GM19438 (cell line): ENCODE measurements around the gene BEND7.
"Not testable (repeated sequence)": the region's sequence is repeated elsewhere in the genome, so short reads cannot be mapped to it uniquely, and the experiment has no call there.

ENCODE experiments used
- ATAC-seq: cut with Tn5 transposase; IDR thresholded peaks from one replicate; pipeline ENCODE4 v1.9.1; 2021; ENCODE audit warnings: low read depth; ENCODE audit not compliant: unreplicated experiment

BEND7 gene

GRCh38 chr10:13483951-13484350 lies 44.9 kb downstream of the BEND7 start:
- ATAC-seq, result no peak

- no peak for ATAC-seq
Observed at GRCh38 chr10:13483073-13483472, 45.7 kb downstream of the BEND7 start.

- no peak for ATAC-seq
Observed at GRCh38 chr10:13481690-13482089, 47.1 kb downstream of the BEND7 start.

GRCh38 chr10:13475124-13475523 lies 53.7 kb downstream of the BEND7 start:
- ATAC-seq, result no peak

GRCh38 chr10:13473986-13474385 lies 54.8 kb downstream of the BEND7 start:
- ATAC-seq, result no peak

GRCh38 chr10:13472359-13472758 lies 56.5 kb downstream of the BEND7 start:
- ATAC-seq, result no peak

GRCh38 chr10:13470270-13470669 lies 58.5 kb downstream of the BEND7 start:
- ATAC-seq, result no peak

- no peak for ATAC-seq
Observed at GRCh38 chr10:13462551-13462950, 66.3 kb downstream of the BEND7 start.

- no peak for ATAC-seq
Observed at GRCh38 chr10:13458687-13459012, 70.2 kb downstream of the BEND7 start.

- ATAC-seq, result no peak
Observed at GRCh38 chr10:13457958-13458686, 70.7 kb downstream of the BEND7 start.

GRCh38 chr10:13453896-13454295 lies 74.9 kb downstream of the BEND7 start:
- ATAC-seq, result no peak

- ATAC-seq, result no peak
Observed at GRCh38 chr10:13450069-13450468, 78.7 kb downstream of the BEND7 start.

GRCh38 chr10:13449296-13449695 lies 79.5 kb downstream of the BEND7 start:
- ATAC-seq, result no peak

GRCh38 chr10:13448216-13448615 lies 80.6 kb downstream of the BEND7 start:
- ATAC-seq, result no peak

GRCh38 chr10:13445656-13446400 lies 83.0 kb downstream of the BEND7 start:
- no peak for ATAC-seq

- ATAC-seq, result no peak
Observed at GRCh38 chr10:13441476-13441875, 87.3 kb downstream of the BEND7 start.

GRCh38 chr10:13440185-13441061 lies 88.4 kb downstream of the BEND7 start:
- no peak for ATAC-seq

- ATAC-seq, result no peak
Observed at GRCh38 chr10:13439313-13440184, 89.3 kb downstream of the BEND7 start.

GRCh38 chr10:13437026-13437555 lies 91.7 kb downstream of the BEND7 start:
- ATAC-seq, result no peak

- ATAC-seq, result not testable (repeated sequence)
Observed at GRCh38 chr10:13427943-13428342, 100.9 kb downstream of the BEND7 start.
